Endothelial cell (in vitro differentiated cells): ENCODE measurements around the gene MAJIN. TPM values are rescaled to one million over a fixed set of nuclear protein-coding genes. Genes with fewer than 3 reads are reported as not detected.

ENCODE experiments used
- DNase-seq: peaks from one replicate; pipeline ENCODE4 v3.0.0; 2021; ENCODE audit warnings: low spot score
- H3K27ac Mint-ChIP-seq: one replicate; pipeline ENCODE4 v1.8.0; 2021; ENCODE audit warnings: mixed read lengths, inconsistent platforms; ENCODE audit not compliant: unreplicated experiment
- H3K27me3 Mint-ChIP-seq: one replicate; pipeline ENCODE4 v1.8.0; 2021; ENCODE audit warnings: mild to moderate bottlenecking, moderate library complexity, mixed read lengths, inconsistent platforms; ENCODE audit not compliant: unreplicated experiment
- H3K36me3 Mint-ChIP-seq: one replicate; pipeline ENCODE4 v1.8.0; 2021; ENCODE audit warnings: mild to moderate bottlenecking, low read depth, mixed read lengths, inconsistent platforms; ENCODE audit not compliant: unreplicated experiment
- H3K4me1 Mint-ChIP-seq: one replicate; pipeline ENCODE4 v1.8.0; 2021; ENCODE audit warnings: mild to moderate bottlenecking, mixed read lengths, inconsistent platforms; ENCODE audit not compliant: unreplicated experiment
- H3K4me3 Mint-ChIP-seq: one replicate; pipeline ENCODE4 v1.8.0; 2021; ENCODE audit warnings: mild to moderate bottlenecking, mixed read lengths, inconsistent platforms; ENCODE audit not compliant: unreplicated experiment
- H3K9me3 Mint-ChIP-seq: one replicate; pipeline ENCODE4 v1.8.0; 2021; ENCODE audit warnings: mixed read lengths, inconsistent platforms; ENCODE audit not compliant: unreplicated experiment
- total RNA-seq: library from RNA; stranded (reverse); fragmentation: NEBNext Ultra II Directional; extraction: Animal tissue kit (Norgen Biotek cat#: 25700); gene quantifications from one replicate; pipeline ENCODE4 v1.2.1, GENCODE V29; 2021; ENCODE audit not compliant: unreplicated experiment
- TF ChIP-seq, protein P1 (sequence below): fragments of 200-600 bp; sonication (generic); IDR thresholded peaks from one replicate; pipeline ENCODE4 v1.5.0; 2021; ENCODE audit warnings: antibody characterized with exemption; ENCODE audit not compliant: unreplicated experiment

MAJIN gene
- total RNA-seq, 1 donor from 2014 or later, result not detected

GRCh38 chr11:64898076-64898445, 73.8 kb downstream of the MAJIN start:
- Mint-ChIP-seq H3K4me3 (no peak overlapping the region), H3K36me3 (peaks cover 23% of the 10 kb centered on the region), H3K4me1 (no peaks in the 10 kb centered on the region), H3K27me3 (peaks cover 9% of the 10 kb centered on the region), H3K27ac (no peak overlapping the region), H3K9me3 (no peaks in the 10 kb centered on the region)
- TF ChIP-seq, protein P1, sequence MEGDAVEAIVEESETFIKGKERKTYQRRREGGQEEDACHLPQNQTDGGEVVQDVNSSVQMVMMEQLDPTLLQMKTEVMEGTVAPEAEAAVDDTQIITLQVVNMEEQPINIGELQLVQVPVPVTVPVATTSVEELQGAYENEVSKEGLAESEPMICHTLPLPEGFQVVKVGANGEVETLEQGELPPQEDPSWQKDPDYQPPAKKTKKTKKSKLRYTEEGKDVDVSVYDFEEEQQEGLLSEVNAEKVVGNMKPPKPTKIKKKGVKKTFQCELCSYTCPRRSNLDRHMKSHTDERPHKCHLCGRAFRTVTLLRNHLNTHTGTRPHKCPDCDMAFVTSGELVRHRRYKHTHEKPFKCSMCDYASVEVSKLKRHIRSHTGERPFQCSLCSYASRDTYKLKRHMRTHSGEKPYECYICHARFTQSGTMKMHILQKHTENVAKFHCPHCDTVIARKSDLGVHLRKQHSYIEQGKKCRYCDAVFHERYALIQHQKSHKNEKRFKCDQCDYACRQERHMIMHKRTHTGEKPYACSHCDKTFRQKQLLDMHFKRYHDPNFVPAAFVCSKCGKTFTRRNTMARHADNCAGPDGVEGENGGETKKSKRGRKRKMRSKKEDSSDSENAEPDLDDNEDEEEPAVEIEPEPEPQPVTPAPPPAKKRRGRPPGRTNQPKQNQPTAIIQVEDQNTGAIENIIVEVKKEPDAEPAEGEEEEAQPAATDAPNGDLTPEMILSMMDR, result no peak
- no peak for DNase-seq

- TF ChIP-seq, protein P1, result no peak
- H3K4me3 Mint-ChIP-seq, result no peak overlapping the region
- H3K9me3 Mint-ChIP-seq, result no peaks in the 10 kb centered on the region
Measured at GRCh38 chr11:64897381-64898075, 74.4 kb downstream of the MAJIN start.

GRCh38 chr11:64896448-64897022, 75.4 kb downstream of the MAJIN start:
- DNase-seq, result no peak
- H3K27ac Mint-ChIP-seq, result no peak overlapping the region
- no peak overlapping the region for H3K4me3 Mint-ChIP-seq
- no peaks in the 10 kb centered on the region for H3K9me3 Mint-ChIP-seq
- TF ChIP-seq, protein P1, result no peak
- H3K36me3 Mint-ChIP-seq, result peaks cover 21% of the 10 kb centered on the region
- H3K27me3 Mint-ChIP-seq, result peaks cover 12% of the 10 kb centered on the region
- no peaks in the 10 kb centered on the region for H3K4me1 Mint-ChIP-seq

More at GRCh38 chr11:64897381-64898075, 74.4 kb downstream of the MAJIN start:
- Mint-ChIP-seq H3K4me1 (no peaks in the 10 kb centered on the region), H3K36me3 (peaks cover 23% of the 10 kb centered on the region), H3K27me3 (peaks cover 9% of the 10 kb centered on the region), H3K27ac (no peak overlapping the region)
- DNase-seq, result no peak

- H3K36me3 Mint-ChIP-seq, result peaks cover 12% of the 10 kb centered on the region
- TF ChIP-seq, protein P1, result no peak
- DNase-seq, result no peak
- H3K27me3 Mint-ChIP-seq, result peaks cover 8% of the 10 kb centered on the region
- no peak overlapping the region for H3K4me3 Mint-ChIP-seq
- H3K4me1 Mint-ChIP-seq, result peaks cover 5% of the 10 kb centered on the region
- H3K27ac Mint-ChIP-seq, result no peak overlapping the region
- no peaks in the 10 kb centered on the region for H3K9me3 Mint-ChIP-seq
Measured at GRCh38 chr11:64894812-64895452, 77.0 kb downstream of the MAJIN start.
